Stimulated activated CD4-positive, alpha-beta T cell treated with anti-CD3 and anti-CD28 coated beads, TNF-alpha, amount 100 ng/mL, for 48 hours (primary cell): Measurements from ENCODE around the gene UGT2A1.
"Not testable (repeated sequence)": the region's sequence is repeated elsewhere in the genome, so short reads cannot be mapped to it uniquely, and the experiment has no call there.

Source experiments
- DNase-seq, 3 donors: peaks; one replicate each; pipeline ENCODE4 v3.0.0-alpha.2; 2020; ENCODE audit warnings: low read depth in 3 of 3

Gene UGT2A1

DNA sequence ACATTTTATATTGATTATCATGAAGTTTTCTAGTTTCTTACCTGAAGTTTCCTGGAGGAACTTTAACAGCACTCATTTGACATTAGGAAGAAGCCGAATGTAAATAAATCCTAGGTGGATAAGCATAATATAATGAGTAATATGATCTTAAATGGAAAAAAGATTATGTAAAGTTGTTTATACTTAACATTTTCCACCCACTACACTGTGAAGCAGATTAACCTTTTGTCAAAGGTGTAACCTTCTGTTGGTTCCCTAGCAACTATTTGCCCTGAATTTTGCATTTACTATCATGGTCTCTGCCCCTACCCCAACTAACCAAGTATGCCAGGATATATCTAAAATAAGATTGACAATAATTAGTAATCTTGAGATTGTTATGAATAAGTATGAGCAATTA lies at the start of gene UGT2A1:
Gene UGT2A1, minus strand, starts transcription at position 101 of the 400 bp plus-strand sequence. CDS start 5,603 bp downstream, outside the sequence.
- DNase-seq: no peak

- DNase-seq: no peak
Measured at GRCh38 chr4:69702201-69702600, 49.2 kb upstream of the UGT2A1 start.

- no peak for DNase-seq
Measured at GRCh38 chr4:69701696-69702095, 48.6 kb upstream of the UGT2A1 start.

- no peak for DNase-seq
Measured at GRCh38 chr4:69697536-69698242, 44.6 kb upstream of the UGT2A1 start.

DNA sequence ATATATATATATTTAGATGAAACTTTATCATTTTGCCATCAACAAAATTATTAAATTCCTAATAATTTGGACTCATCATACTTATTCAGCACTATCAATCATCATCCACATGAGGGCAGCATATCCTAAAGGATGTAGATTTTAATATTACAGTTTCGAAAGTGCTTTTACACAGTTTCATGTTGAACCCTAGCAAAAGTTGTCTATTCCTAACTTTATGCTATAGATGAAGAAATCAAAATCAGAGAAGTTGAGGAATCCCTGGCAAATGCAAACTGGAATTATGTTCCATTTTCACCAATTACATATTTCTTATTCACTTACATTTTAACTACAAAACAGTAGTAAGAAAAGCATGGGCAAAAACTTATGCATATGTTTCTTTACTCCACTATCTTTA lies 36.6 kb upstream of the UGT2A1 start:
- DNase-seq: no peak

- DNase-seq: no peak
Measured at GRCh38 chr4:69684804-69685203, 31.8 kb upstream of the UGT2A1 start.

- DNase-seq: no peak
Measured at GRCh38 chr4:69668680-69669079, 15.6 kb upstream of the UGT2A1 start.

- not testable (repeated sequence) for DNase-seq
Measured at GRCh38 chr4:69664009-69664408, 11.0 kb upstream of the UGT2A1 start.

DNA sequence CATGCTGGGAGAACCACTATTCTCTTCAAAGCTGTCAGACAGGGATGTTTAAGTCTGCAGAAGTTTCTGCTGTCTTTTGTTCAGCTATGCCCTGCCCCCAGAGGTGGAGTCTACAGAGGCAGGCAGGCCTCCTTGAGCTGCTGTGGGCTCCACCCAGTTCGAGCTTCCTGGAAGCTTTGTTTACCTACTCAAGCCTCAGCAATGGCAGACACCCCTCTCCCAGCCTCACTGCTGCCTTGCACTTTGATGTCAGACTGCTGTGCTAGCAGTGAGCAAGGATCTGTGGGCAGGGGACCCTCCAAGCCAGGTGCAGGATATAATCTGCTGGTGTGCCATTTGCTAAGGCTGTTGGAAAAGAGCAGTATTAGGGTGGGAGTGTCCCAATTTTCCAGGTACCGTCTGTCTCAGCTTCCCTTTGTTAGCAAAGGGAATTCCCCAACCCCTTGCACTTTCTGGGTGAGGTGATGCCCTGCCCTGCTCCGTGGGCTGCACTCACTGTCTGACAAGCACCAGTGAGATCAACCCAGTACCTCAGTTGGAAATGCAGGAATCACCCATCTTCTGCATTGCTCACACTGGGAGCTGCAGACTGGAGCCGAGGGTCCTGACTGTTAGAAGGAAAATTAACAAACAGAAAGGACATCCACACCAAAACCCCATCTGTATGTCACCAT lies 8.2 kb upstream of the UGT2A1 start:
- not testable (repeated sequence) for DNase-seq

DNA sequence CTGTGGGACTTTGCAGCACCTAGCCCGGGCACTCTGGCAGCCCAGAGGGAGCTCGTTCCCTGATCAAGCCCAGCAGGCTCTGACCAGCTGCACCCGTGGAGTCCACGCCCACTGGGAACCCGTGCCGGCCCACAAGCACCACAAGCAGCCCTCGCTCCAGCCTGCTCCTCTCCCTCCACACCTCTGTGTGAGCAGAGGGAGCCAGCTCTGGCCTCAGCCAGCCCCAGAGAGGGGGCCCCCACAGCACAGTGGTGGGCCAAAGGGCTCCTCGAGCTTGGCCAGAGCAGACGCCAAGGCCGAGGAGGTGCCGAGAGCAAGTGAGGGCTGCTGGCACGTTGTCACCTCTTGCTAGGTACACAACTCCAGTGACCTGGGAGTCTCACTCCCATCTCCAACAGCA lies 5.1 kb upstream of the UGT2A1 start:
- DNase-seq: no peak

GRCh38 chr4:69656653-69657158 lies 3.7 kb upstream of the UGT2A1 start:
- no peak for DNase-seq

GRCh38 chr4:69650872-69651271 lies 2.2 kb downstream of the UGT2A1 start:
- no peak for DNase-seq

DNA sequence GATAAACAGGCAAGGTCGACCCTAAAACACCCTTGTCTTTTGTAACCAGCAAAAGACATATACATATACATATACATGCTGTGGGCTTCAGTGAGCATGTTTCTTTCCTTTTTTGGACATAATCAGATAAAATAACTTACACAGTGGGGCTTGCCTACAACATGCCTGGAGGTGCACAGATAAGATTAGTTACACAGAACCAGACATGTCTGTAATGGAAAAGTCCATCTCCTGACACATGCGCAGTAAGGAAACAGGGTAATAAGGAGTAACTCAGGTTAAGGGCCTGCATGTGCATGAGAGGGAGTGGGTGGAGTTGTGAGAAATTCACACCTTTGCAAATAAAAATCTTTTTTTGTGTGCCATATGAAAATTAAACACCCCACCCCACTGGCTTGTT lies 3.4 kb downstream of the UGT2A1 start:
- DNase-seq: no peak

- DNase-seq: no peak
Measured at GRCh38 chr4:69649207-69649606, 3.8 kb downstream of the UGT2A1 start.

- DNase-seq: no peak
Measured at GRCh38 chr4:69642961-69643360, 10.1 kb downstream of the UGT2A1 start.

DNA sequence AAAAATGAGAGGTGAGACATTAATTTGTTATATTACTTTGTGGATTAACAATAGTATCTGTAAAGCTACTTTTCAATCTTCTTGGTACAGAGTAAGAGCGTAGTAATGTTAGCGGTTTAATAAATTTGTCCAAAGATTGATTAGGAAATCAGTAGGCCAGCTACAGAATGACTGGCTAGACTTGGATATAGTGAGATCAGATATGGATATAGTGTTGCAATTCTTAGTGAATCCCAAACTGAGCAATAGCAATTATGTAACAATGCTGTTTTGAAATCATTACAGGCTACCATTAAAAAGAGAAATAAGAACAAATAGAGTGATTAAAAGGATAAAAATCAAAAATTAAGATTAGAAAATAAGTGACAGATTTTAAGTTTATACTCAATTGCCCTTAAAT lies 12.8 kb downstream of the UGT2A1 start:
- DNase-seq: no peak

DNA sequence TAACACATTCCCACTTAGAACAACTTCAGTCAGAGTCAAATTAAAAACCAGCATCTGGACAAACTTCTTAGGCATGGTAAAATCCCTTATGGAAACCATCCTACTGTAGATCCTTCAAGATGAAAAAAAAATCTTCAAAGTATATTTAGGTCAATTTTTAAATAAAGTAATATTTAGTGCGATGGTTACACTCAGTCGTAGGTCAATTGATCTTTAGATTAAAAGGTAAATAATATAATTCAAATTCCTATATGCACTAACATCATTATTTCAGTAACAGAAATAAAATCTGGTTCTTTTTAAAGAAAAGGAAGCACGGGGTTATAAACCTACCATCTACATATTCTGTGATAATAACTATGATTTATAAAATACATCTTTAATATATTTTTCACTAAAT lies 13.5 kb downstream of the UGT2A1 start, which contains the start of gene UGT2A2:
Gene UGT2A2, minus strand, starts transcription at position 101 of the 400 bp plus-strand sequence. Its CDS starts 2 bp downstream, at position 99.
- no peak for DNase-seq

DNA sequence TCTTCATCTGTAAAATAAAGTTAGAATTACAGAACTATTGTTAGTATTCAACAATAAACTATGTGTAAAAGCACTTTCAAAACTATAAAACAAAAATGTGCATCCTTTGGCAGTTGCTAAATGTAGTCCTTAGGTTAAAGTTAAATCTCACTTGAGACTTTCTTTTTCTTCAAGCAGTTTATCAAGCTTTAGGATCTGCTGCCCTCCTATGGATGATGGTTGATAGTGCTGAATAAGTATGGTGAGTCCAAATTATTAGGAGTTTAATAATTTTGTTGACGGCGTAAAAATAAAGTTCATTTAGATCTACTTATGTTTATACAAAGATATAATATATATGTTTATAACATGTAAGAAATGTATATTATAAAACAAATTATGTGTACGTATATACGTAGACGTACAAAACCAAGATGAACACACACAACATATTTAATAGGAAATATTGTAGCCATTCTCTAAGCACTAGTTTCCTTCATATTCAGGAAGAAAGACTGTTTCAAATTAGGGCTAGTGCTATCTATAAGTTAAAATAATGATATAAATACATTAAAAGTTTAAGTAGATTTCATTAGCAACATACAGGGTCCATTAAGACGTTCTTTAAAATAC lies 35.9 kb downstream of the UGT2A1 start:
- no peak for DNase-seq

DNA sequence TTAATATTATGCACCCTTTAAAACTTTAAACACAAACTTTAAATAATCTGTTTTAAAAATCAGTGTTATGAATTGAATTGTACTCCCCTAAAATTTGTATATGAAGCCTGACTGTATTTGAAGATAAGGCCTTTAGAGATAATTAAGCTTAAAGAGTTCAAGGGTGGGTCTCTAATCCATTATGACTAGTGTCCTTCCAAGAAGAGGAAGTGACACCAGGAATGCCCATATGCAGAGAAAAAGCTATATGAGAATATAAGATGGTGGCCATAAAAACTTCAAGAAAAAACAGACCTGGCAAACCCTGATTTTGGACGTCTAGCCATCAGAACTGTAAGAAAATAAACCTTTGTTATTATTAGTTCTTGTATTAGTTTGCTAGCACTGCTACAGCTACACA lies 42.6 kb downstream of the UGT2A1 start:
- no peak for DNase-seq

- DNase-seq: no peak
Measured at GRCh38 chr4:69601065-69601464, 52.0 kb downstream of the UGT2A1 start.

DNA sequence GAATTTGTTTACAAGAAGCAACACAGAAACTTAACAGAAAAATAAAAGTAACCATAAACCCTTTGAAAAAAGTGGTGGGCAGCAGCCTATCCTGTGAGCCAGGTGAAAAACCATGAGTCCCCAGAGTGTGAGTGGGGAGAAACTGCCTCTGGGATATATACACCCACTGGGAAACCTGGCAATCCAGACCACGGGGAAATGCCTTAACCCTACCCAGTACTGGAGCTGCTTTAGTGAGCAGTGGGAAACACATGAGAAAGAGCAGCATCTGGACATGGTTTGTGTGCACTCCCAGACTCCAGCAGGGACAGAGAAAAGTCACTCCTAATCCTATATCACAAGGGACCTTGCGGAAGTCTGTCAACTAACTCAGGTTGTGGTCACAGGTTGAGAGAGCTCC lies 53.0 kb downstream of the UGT2A1 start:
- DNase-seq: no peak

GRCh38 chr4:69594382-69594781 lies 58.7 kb downstream of the UGT2A1 start:
- DNase-seq: no peak

DNA sequence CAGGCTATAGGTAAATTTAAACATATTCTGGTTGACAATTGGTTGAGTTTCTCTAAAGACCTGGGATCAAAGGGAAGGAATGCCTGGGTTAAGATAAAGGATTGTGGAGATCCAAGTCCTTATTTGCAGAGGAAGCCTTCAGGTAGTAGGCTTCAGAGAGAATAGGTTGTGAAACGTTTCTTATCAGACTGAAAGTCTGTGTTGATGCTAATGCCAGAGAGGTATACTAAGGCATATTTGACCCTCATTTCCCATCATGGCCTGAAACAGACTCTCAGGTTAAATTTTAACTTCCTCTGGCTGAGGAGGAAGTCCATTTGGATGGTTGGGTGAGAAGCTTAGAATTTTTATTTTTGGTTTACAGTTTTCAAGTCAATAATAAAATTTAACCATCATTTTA lies 61.7 kb downstream of the UGT2A1 start:
- no peak for DNase-seq
